ENCODE data around the gene NME9. TPM values are rescaled to one million over a fixed set of nuclear protein-coding genes. Genes with fewer than 3 reads are reported as not detected.

NME9 gene
- polyA plus RNA-seq, 2 donors: 0.06 to 0.12 TPM

DNA sequence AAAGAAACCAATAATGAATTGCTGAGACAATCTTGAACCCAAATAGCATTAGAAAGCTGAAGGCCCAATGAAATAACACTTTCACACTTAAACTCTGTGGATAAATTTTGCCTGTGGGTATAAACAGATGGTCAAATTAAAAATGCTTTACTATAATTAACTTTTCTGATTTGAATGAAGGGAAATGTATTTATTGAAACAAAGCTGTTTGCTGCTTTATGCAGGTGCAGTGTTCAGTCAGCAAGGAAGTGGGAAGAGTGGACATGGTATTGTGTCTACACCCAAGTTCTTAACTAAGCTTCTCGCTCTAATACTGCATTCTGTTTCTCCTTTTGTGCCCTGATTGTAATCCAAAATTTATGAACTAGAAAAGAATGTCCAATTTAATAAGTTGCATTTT is 31.8 kb downstream of the NME9 start:
- 94 to 95% methylated on average over 1 of the region's 1 CpG for WGBS, 2 donors
- H3K27ac ChIP-seq (ENCODE audit: low read depth in 2 of 2, low read length in 1 of 2): no peak overlapping the region
- no peaks in the 10 kb centered on the region for H3K9me3 ChIP-seq (ENCODE audit: control insufficient read depth in 2 of 2, insufficient read depth in 1 of 2, low read depth in 1 of 2, low read length in 1 of 2)
- peaks cover 0 to 6% of the 10 kb centered on the region in 2 donors for H3K36me3 ChIP-seq (ENCODE audit: control insufficient read depth in 2 of 2, insufficient read depth in 2 of 2, low read length in 1 of 2)
- no peaks in the 10 kb centered on the region for H3K4me1 ChIP-seq (ENCODE audit: control insufficient read depth in 2 of 2, insufficient read depth in 2 of 2, low read length in 1 of 2)
- no peaks in the 10 kb centered on the region for H3K27me3 ChIP-seq (ENCODE audit: control insufficient read depth in 1 of 2, insufficient read depth in 2 of 2, low read length in 2 of 2)
- H3K4me3 ChIP-seq (ENCODE audit: low read depth in 1 of 2, low read length in 2 of 2): no peak overlapping the region

DNA sequence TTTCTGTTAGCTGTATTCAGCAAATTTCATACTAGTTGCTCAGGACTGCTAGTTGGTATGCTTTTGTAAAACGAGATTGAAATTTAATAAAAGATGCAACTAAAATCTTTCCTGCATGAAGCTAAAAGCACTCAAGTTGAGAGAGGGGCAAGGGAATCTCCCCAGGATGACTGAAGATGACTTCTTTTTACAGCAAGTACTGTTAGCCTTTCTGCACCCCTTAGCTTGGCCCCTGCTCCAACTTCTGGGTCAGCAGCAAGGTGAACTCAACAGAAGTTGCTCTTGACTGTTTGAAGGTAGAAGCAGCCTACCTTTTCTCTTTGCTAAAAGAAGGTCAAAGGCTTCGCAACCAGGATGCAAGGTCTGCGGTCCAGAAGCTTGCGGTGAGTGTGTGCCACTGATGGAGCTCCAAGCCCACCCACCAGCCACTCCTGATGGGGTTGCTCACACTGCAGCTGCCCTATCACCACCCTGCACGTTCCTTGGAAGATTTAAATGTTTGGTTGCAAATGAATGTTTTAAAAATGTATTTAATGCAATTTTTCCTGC is 32.5 kb downstream of the NME9 start:
- Histone ChIP-seq H3K27me3 (ENCODE audit: control insufficient read depth in 1 of 2, insufficient read depth in 2 of 2, low read length in 2 of 2) (no peaks in the 10 kb centered on the region), H3K36me3 (ENCODE audit: control insufficient read depth in 2 of 2, insufficient read depth in 2 of 2, low read length in 1 of 2) (peaks cover 0 to 7% of the 10 kb centered on the region in 2 donors), H3K27ac (ENCODE audit: low read depth in 2 of 2, low read length in 1 of 2) (no peak overlapping the region), H3K4me1 (ENCODE audit: control insufficient read depth in 2 of 2, insufficient read depth in 2 of 2, low read length in 1 of 2) (no peaks in the 10 kb centered on the region), H3K4me3 (ENCODE audit: low read depth in 1 of 2, low read length in 2 of 2) (no peak overlapping the region), H3K9me3 (ENCODE audit: control insufficient read depth in 2 of 2, insufficient read depth in 1 of 2, low read depth in 1 of 2, low read length in 1 of 2) (no peaks in the 10 kb centered on the region)
- 88 to 91% methylated on average over 5 of the region's 5 CpGs for WGBS, 2 donors

DNA sequence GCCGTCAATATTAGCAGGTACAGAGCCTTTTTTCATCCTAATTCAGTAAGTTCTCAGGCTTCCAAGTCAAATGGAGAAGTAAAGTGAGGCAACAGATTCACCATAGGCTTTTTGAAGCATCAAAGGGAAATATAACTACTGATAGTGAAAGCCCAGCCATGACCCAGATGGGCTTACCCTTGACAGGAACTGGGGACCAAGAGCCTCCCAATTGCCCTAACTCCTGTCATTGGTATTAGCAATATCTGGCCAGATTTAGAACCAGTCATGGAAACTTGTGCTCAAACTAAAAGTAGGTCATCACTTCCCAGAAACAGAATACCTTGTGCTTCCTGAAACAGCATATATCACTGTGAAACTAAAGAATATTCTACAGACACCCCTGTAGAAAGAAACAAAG is 33.0 kb downstream of the NME9 start:
- H3K4me1 ChIP-seq (ENCODE audit: control insufficient read depth in 2 of 2, insufficient read depth in 2 of 2, low read length in 1 of 2): no peaks in the 10 kb centered on the region
- H3K27ac ChIP-seq (ENCODE audit: low read depth in 2 of 2, low read length in 1 of 2): no peak overlapping the region
- H3K4me3 ChIP-seq (ENCODE audit: low read depth in 1 of 2, low read length in 2 of 2): no peak overlapping the region
- no peaks in the 10 kb centered on the region for H3K9me3 ChIP-seq (ENCODE audit: control insufficient read depth in 2 of 2, insufficient read depth in 1 of 2, low read depth in 1 of 2, low read length in 1 of 2)
- 88 to 92% methylated on average over 1 of the region's 1 CpG for WGBS, 2 donors
- no peaks in the 10 kb centered on the region for H3K27me3 ChIP-seq (ENCODE audit: control insufficient read depth in 1 of 2, insufficient read depth in 2 of 2, low read length in 2 of 2)
- peaks cover 0 to 7% of the 10 kb centered on the region in 2 donors for H3K36me3 ChIP-seq (ENCODE audit: control insufficient read depth in 2 of 2, insufficient read depth in 2 of 2, low read length in 1 of 2)

- 95 to 97% methylated on average over 3 of the region's 3 CpGs for WGBS, 2 donors
- Histone ChIP-seq H3K4me3 (ENCODE audit: low read depth in 1 of 2, low read length in 2 of 2) (no peak overlapping the region), H3K4me1 (ENCODE audit: control insufficient read depth in 2 of 2, insufficient read depth in 2 of 2, low read length in 1 of 2) (no peaks in the 10 kb centered on the region), H3K36me3 (ENCODE audit: control insufficient read depth in 2 of 2, insufficient read depth in 2 of 2, low read length in 1 of 2) (peaks cover 7 to 25% of the 10 kb centered on the region in 2 donors), H3K27ac (ENCODE audit: low read depth in 2 of 2, low read length in 1 of 2) (no peak overlapping the region), H3K27me3 (ENCODE audit: control insufficient read depth in 1 of 2, insufficient read depth in 2 of 2, low read length in 2 of 2) (no peaks in the 10 kb centered on the region), H3K9me3 (ENCODE audit: control insufficient read depth in 2 of 2, insufficient read depth in 1 of 2, low read depth in 1 of 2, low read length in 1 of 2) (no peaks in the 10 kb centered on the region)
Observed at GRCh38 chr3:138289701-138290100, 40.0 kb downstream of the NME9 start.

- Histone ChIP-seq H3K4me3 (ENCODE audit: low read depth in 1 of 2, low read length in 2 of 2) (no peak overlapping the region), H3K27me3 (ENCODE audit: control insufficient read depth in 1 of 2, insufficient read depth in 2 of 2, low read length in 2 of 2) (no peaks in the 10 kb centered on the region), H3K36me3 (ENCODE audit: control insufficient read depth in 2 of 2, insufficient read depth in 2 of 2, low read length in 1 of 2) (peaks cover 9 to 27% of the 10 kb centered on the region in 2 donors), H3K9me3 (ENCODE audit: control insufficient read depth in 2 of 2, insufficient read depth in 1 of 2, low read depth in 1 of 2, low read length in 1 of 2) (no peaks in the 10 kb centered on the region), H3K4me1 (ENCODE audit: control insufficient read depth in 2 of 2, insufficient read depth in 2 of 2, low read length in 1 of 2) (no peaks in the 10 kb centered on the region), H3K27ac (ENCODE audit: low read depth in 2 of 2, low read length in 1 of 2) (no peak overlapping the region)
- 88 to 94% methylated on average over 2 of the region's 2 CpGs for WGBS, 2 donors
Observed at GRCh38 chr3:138289260-138289659, 40.4 kb downstream of the NME9 start.

- 91 to 97% methylated on average over 2 of the region's 2 CpGs for WGBS, 2 donors
- Histone ChIP-seq H3K4me1 (ENCODE audit: control insufficient read depth in 2 of 2, insufficient read depth in 2 of 2, low read length in 1 of 2) (no peaks in the 10 kb centered on the region), H3K4me3 (ENCODE audit: low read depth in 1 of 2, low read length in 2 of 2) (no peak overlapping the region), H3K27ac (ENCODE audit: low read depth in 2 of 2, low read length in 1 of 2) (no peak overlapping the region), H3K36me3 (ENCODE audit: control insufficient read depth in 2 of 2, insufficient read depth in 2 of 2, low read length in 1 of 2) (peaks cover 5 to 16% of the 10 kb centered on the region in 2 donors), H3K27me3 (ENCODE audit: control insufficient read depth in 1 of 2, insufficient read depth in 2 of 2, low read length in 2 of 2) (no peaks in the 10 kb centered on the region), H3K9me3 (ENCODE audit: control insufficient read depth in 2 of 2, insufficient read depth in 1 of 2, low read depth in 1 of 2, low read length in 1 of 2) (no peaks in the 10 kb centered on the region)
Observed at GRCh38 chr3:138284957-138285477, 44.6 kb downstream of the NME9 start.

GRCh38 chr3:138284079-138284478 is 45.6 kb downstream of the NME9 start:
- Histone ChIP-seq H3K27me3 (ENCODE audit: control insufficient read depth in 1 of 2, insufficient read depth in 2 of 2, low read length in 2 of 2) (no peaks in the 10 kb centered on the region), H3K4me3 (ENCODE audit: low read depth in 1 of 2, low read length in 2 of 2) (no peak overlapping the region), H3K4me1 (ENCODE audit: control insufficient read depth in 2 of 2, insufficient read depth in 2 of 2, low read length in 1 of 2) (no peaks in the 10 kb centered on the region), H3K9me3 (ENCODE audit: control insufficient read depth in 2 of 2, insufficient read depth in 1 of 2, low read depth in 1 of 2, low read length in 1 of 2) (no peaks in the 10 kb centered on the region), H3K36me3 (ENCODE audit: control insufficient read depth in 2 of 2, insufficient read depth in 2 of 2, low read length in 1 of 2) (peaks cover 3 to 10% of the 10 kb centered on the region in 2 donors), H3K27ac (ENCODE audit: low read depth in 2 of 2, low read length in 1 of 2) (no peak overlapping the region)
- 88 to 100% methylated on average over 1 of the region's 1 CpG for WGBS, 2 donors

DNA sequence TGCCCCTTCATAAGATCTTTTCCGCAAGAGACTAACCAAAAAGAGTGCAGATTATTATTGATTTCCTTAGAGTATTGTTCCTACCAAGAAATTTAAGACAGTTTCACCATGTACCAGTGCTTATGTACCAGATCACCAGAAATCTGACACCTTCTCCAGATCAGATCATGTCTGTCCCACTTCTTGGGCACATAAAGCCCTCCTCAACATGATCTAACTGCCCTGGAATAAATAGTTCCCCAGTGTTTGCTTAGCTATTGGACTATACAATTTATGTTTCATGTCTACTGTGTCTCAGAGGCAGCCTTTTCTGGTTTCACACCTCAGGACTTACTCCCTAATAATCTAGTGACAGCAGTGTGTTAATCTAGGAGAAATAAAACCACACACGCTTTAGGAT is 46.8 kb downstream of the NME9 start:
- H3K27me3 ChIP-seq (ENCODE audit: control insufficient read depth in 1 of 2, insufficient read depth in 2 of 2, low read length in 2 of 2): no peaks in the 10 kb centered on the region
- H3K36me3 ChIP-seq (ENCODE audit: control insufficient read depth in 2 of 2, insufficient read depth in 2 of 2, low read length in 1 of 2): peaks cover 3 to 9% of the 10 kb centered on the region in 2 donors
- 93 to 98% methylated on average over 2 of the region's 2 CpGs for WGBS, 2 donors
- H3K9me3 ChIP-seq (ENCODE audit: control insufficient read depth in 2 of 2, insufficient read depth in 1 of 2, low read depth in 1 of 2, low read length in 1 of 2): no peaks in the 10 kb centered on the region
- no peak overlapping the region for H3K27ac ChIP-seq (ENCODE audit: low read depth in 2 of 2, low read length in 1 of 2)
- H3K4me3 ChIP-seq (ENCODE audit: low read depth in 1 of 2, low read length in 2 of 2): no peak overlapping the region
- H3K4me1 ChIP-seq (ENCODE audit: control insufficient read depth in 2 of 2, insufficient read depth in 2 of 2, low read length in 1 of 2): no peaks in the 10 kb centered on the region

GRCh38 chr3:138281561-138281960 is 48.1 kb downstream of the NME9 start:
- Histone ChIP-seq H3K4me1 (ENCODE audit: control insufficient read depth in 2 of 2, insufficient read depth in 2 of 2, low read length in 1 of 2) (no peaks in the 10 kb centered on the region), H3K36me3 (ENCODE audit: control insufficient read depth in 2 of 2, insufficient read depth in 2 of 2, low read length in 1 of 2) (peaks cover 3 to 5% of the 10 kb centered on the region in 2 donors)

GRCh38 chr3:138271189-138271794 is 58.4 kb downstream of the NME9 start:
- H3K9me3 ChIP-seq (ENCODE audit: control insufficient read depth in 2 of 2, insufficient read depth in 1 of 2, low read depth in 1 of 2, low read length in 1 of 2): no peaks in the 10 kb centered on the region
- H3K27me3 ChIP-seq (ENCODE audit: control insufficient read depth in 1 of 2, insufficient read depth in 2 of 2, low read length in 2 of 2): no peaks in the 10 kb centered on the region
- no peaks in the 10 kb centered on the region for H3K4me1 ChIP-seq (ENCODE audit: control insufficient read depth in 2 of 2, insufficient read depth in 2 of 2, low read length in 1 of 2)
- no peak overlapping the region for H3K27ac ChIP-seq (ENCODE audit: low read depth in 2 of 2, low read length in 1 of 2)
- no peak overlapping the region for H3K4me3 ChIP-seq (ENCODE audit: low read depth in 1 of 2, low read length in 2 of 2)
- H3K36me3 ChIP-seq (ENCODE audit: control insufficient read depth in 2 of 2, insufficient read depth in 2 of 2, low read length in 1 of 2): peaks cover 8 to 10% of the 10 kb centered on the region in 2 donors
- WGBS, 2 donors: 94% methylated on average over 2 of the region's 2 CpGs

More at GRCh38 chr3:138281561-138281960, 48.1 kb downstream of the NME9 start:
- peak overlapping the region; percentile 35 to 54 for H3K27ac ChIP-seq (ENCODE audit: low read depth in 2 of 2, low read length in 1 of 2)
- H3K27me3 ChIP-seq (ENCODE audit: control insufficient read depth in 1 of 2, insufficient read depth in 2 of 2, low read length in 2 of 2): no peaks in the 10 kb centered on the region
- WGBS, 2 donors: 89 to 90% methylated on average over 3 of the region's 3 CpGs
- no peaks in the 10 kb centered on the region for H3K9me3 ChIP-seq (ENCODE audit: control insufficient read depth in 2 of 2, insufficient read depth in 1 of 2, low read depth in 1 of 2, low read length in 1 of 2)
- H3K4me3 ChIP-seq (ENCODE audit: low read depth in 1 of 2, low read length in 2 of 2): no peak overlapping the region

Data from esophagus (tissue), 2 donors.